Neural cell (in vitro differentiated cells): ENCODE results near the gene GAB4.

Source experiments
- CTCF ChIP-seq: fragments of 450-650 bp; IDR thresholded peaks from 2 replicates; pipeline ENCODE4 v1.5.1; 2014; ENCODE audit warnings: antibody characterized with exemption, mild to moderate bottlenecking, moderate library complexity; ENCODE audit not compliant: poor library complexity, severe bottlenecking
- EP300 ChIP-seq: fragments of 450-650 bp; conservative IDR thresholded peaks from 2 replicates; pipeline ENCODE4 v1.6.1; 2014; ENCODE audit warnings: antibody characterized with exemption, mild to moderate bottlenecking, moderate library complexity; ENCODE audit not compliant: poor library complexity, severe bottlenecking
- POLR2AphosphoS5 ChIP-seq: IDR thresholded peaks from 2 replicates; pipeline ENCODE4 v1.6.1; 2012

DNA sequence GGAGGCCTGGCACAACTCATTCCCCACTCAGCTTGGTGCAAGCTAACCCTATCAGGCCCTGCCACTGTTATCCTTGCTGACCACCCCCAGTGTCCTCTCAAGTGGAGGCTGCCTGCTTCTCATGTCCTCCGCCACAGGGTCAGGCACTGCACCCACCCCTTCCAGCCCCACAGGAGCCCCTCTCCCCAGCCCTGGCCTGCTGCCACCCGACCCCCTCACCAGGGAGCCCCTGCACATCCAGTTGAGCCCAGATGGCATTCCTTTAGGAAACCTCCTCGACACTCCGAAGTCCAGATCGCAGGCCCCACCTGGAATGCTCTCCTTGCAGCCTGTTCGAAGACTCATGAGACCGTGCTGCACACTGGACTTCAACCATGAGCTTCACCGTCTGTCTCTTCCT lies 48.8 kb upstream of the GAB4 start:
- no peak for TF ChIP-seq CTCF
- TF ChIP-seq POLR2AphosphoS5, result no peak
- TF ChIP-seq EP300, result no peak
